Activated naive CD8-positive, alpha-beta T cell treated with anti-CD3 and anti-CD28 coated beads for 36 hours (primary cell): ENCODE data around the gene RALY. TPM values are rescaled to one million over a fixed set of nuclear protein-coding genes. Genes with fewer than 3 reads are reported as not detected.
"Not testable (repeated sequence)": the region's sequence is repeated elsewhere in the genome, so short reads cannot be mapped to it uniquely, and the experiment has no call there.

Source experiments
- DNase-seq: peaks from one replicate; pipeline ENCODE4 v3.0.0; 2021
- H3K27ac Mint-ChIP-seq: one replicate; pipeline ENCODE4 v1.8.0; 2022; ENCODE audit warnings: mild to moderate bottlenecking, moderate library complexity, mixed read lengths
- H3K27me3 Mint-ChIP-seq: one replicate; pipeline ENCODE4 v1.8.0; 2022; ENCODE audit warnings: mild to moderate bottlenecking, mixed read lengths
- H3K36me3 Mint-ChIP-seq: one replicate; pipeline ENCODE4 v1.8.0; 2021; ENCODE audit warnings: mild to moderate bottlenecking, mixed read lengths
- H3K4me1 Mint-ChIP-seq: one replicate; pipeline ENCODE4 v1.8.0; 2021; ENCODE audit warnings: mixed read lengths
- H3K4me3 Mint-ChIP-seq: one replicate; pipeline ENCODE4 v1.8.0; 2022; ENCODE audit warnings: mild to moderate bottlenecking, moderate library complexity, mixed read lengths
- H3K9me3 Mint-ChIP-seq: one replicate; pipeline ENCODE4 v1.8.0; 2022; ENCODE audit warnings: mixed read lengths
- total RNA-seq, 2 experiments: library from RNA; stranded (reverse); gene quantifications; one replicate each; pipeline ENCODE4 v1.2.3, GENCODE V29; 2021

The RALY gene
- total RNA-seq, 2 experiments from 2014 or later, result 147 to 148 TPM

- H3K4me3 Mint-ChIP-seq, result no peak overlapping the region
- no peak overlapping the region for H3K27ac Mint-ChIP-seq
- H3K4me1 Mint-ChIP-seq, result peaks cover 18% of the 10 kb centered on the region
- no peaks in the 10 kb centered on the region for H3K9me3 Mint-ChIP-seq
- no peaks in the 10 kb centered on the region for H3K36me3 Mint-ChIP-seq
- no peak for DNase-seq
- H3K27me3 Mint-ChIP-seq, result peaks cover 13% of the 10 kb centered on the region
These were observed 130.9 kb downstream of the RALY start for GRCh38 chr20:34124469-34125249.

GRCh38 chr20:34127792-34128191, 134.1 kb downstream of the RALY start:
- Mint-ChIP-seq H3K4me3 (no peak overlapping the region), H3K27me3 (peaks cover 18% of the 10 kb centered on the region), H3K4me1 (peaks cover 15% of the 10 kb centered on the region), H3K9me3 (no peaks in the 10 kb centered on the region), H3K36me3 (no peaks in the 10 kb centered on the region), H3K27ac (no peak overlapping the region)
- DNase-seq, result no peak

GRCh38 chr20:34129518-34130162, 135.9 kb downstream of the RALY start:
- H3K4me1 Mint-ChIP-seq, result peaks cover 8% of the 10 kb centered on the region
- no peak overlapping the region for H3K4me3 Mint-ChIP-seq
- H3K36me3 Mint-ChIP-seq, result no peaks in the 10 kb centered on the region
- peak; percentile 45 for DNase-seq
- no peaks in the 10 kb centered on the region for H3K9me3 Mint-ChIP-seq
- H3K27ac Mint-ChIP-seq, result no peak overlapping the region
- H3K27me3 Mint-ChIP-seq, result peaks cover 18% of the 10 kb centered on the region

DNA sequence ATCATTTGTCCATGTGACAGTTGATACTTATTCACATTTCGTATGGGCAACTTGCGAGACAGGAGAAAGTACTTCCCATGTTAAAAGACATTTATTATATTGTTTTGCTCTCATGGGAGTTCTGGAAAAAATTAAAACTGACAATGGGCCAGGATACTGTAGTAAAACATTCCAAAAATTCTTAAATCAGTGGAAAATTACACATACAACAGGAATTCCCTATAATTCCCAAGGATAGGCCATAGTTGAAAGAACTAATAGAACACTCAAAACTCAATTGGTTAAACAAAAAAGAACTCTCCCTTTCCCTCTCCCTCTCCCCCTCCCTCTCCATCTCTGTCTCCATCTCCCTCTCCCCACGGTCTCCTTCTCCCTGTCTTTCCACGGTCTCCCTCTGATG, 137.8 kb downstream of the RALY start:
- DNase-seq, result no peak
- Mint-ChIP-seq H3K4me1 (peaks cover 4% of the 10 kb centered on the region), H3K9me3 (no peaks in the 10 kb centered on the region), H3K27me3 (peaks cover 14% of the 10 kb centered on the region), H3K36me3 (no peaks in the 10 kb centered on the region), H3K4me3 (no peak overlapping the region), H3K27ac (no peak overlapping the region)

- not testable (repeated sequence) for H3K4me1 Mint-ChIP-seq, H3K9me3 Mint-ChIP-seq, H3K27me3 Mint-ChIP-seq, DNase-seq, H3K36me3 Mint-ChIP-seq, H3K4me3 Mint-ChIP-seq, H3K27ac Mint-ChIP-seq
These were observed 138.8 kb downstream of the RALY start for GRCh38 chr20:34132491-34132890.

DNA sequence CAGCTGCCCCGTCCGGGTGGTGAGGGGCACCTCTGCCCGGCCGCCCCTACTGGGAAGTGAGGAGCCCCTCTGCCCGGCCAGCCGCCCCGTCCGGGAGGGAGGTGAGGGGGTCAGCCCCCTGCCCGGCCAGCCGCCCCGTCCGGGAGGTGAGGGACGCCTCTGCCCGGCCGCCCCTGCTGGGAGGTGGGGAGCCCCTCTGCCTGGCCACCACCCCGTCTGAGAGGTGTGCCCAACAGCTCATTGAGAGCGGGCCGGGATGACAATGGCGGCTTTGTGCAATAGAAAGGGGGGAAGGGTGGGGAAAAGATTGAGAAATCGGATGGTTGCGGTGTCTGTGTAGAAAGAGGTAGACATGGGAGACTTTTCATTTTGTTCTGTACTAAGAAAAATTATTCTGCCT, 139.2 kb downstream of the RALY start:
- H3K4me1 Mint-ChIP-seq, H3K27ac Mint-ChIP-seq, DNase-seq, H3K36me3 Mint-ChIP-seq, H3K9me3 Mint-ChIP-seq, H3K27me3 Mint-ChIP-seq, H3K4me3 Mint-ChIP-seq: not testable (repeated sequence)

DNA sequence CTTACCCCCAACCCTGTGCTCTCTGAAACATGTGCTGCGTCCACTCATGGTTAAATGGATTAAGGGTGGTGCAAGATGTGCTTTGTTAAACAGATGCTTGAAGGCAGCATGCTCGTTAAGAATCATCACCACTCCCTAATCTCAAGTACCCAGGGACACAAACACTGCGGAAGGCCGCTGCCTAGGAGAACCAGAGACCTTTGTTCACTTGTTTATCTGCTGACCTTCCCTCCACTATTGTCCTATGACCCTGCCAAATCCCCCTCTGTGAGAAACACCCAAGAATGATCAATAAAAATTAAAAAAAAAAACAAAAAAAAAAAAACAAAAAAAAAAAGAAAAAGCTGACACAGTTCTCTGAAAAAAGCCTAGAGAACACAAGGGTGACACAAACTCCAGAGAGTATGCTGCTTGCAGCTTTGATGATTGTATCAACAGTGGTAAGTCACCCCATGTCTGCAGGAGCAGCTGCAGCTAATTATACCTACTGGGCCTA, 139.7 kb downstream of the RALY start:
- not testable (repeated sequence) for H3K4me3 Mint-ChIP-seq, H3K4me1 Mint-ChIP-seq, H3K36me3 Mint-ChIP-seq, H3K27me3 Mint-ChIP-seq, H3K27ac Mint-ChIP-seq, DNase-seq, H3K9me3 Mint-ChIP-seq

Other genes with a start within 250 kb of the RALY start
- gene CHMP4B, start 182.6 kb upstream of the RALY start, total RNA-seq, result 10 to 100 TPM; 90.6 to 95.5 TPM
- gene EIF2S2, start 118.3 kb downstream of the RALY start, total RNA-seq, result 100 to 1,000 TPM; 177 to 179 TPM
- not detected for gene ASIP, start 247.5 kb downstream of the RALY start, total RNA-seq